Stimulated activated CD4-positive, alpha-beta T cell treated with anti-CD3 and anti-CD28 coated beads, Interleukin-1b, Interleukin-23, amount 100 ng/mL, for 48 hours (primary cell): ENCODE measurements around the gene PHIP.
A peak's percentile ranks its signal among the peaks of the same experiment; 100 is the strongest.
"Not testable (repeated sequence)": the region's sequence is repeated elsewhere in the genome, so short reads cannot be mapped to it uniquely, and the experiment has no call there.

Source experiments
- DNase-seq: peaks from one replicate; pipeline ENCODE4 v3.0.0-alpha.2; 2020

PHIP gene

DNA sequence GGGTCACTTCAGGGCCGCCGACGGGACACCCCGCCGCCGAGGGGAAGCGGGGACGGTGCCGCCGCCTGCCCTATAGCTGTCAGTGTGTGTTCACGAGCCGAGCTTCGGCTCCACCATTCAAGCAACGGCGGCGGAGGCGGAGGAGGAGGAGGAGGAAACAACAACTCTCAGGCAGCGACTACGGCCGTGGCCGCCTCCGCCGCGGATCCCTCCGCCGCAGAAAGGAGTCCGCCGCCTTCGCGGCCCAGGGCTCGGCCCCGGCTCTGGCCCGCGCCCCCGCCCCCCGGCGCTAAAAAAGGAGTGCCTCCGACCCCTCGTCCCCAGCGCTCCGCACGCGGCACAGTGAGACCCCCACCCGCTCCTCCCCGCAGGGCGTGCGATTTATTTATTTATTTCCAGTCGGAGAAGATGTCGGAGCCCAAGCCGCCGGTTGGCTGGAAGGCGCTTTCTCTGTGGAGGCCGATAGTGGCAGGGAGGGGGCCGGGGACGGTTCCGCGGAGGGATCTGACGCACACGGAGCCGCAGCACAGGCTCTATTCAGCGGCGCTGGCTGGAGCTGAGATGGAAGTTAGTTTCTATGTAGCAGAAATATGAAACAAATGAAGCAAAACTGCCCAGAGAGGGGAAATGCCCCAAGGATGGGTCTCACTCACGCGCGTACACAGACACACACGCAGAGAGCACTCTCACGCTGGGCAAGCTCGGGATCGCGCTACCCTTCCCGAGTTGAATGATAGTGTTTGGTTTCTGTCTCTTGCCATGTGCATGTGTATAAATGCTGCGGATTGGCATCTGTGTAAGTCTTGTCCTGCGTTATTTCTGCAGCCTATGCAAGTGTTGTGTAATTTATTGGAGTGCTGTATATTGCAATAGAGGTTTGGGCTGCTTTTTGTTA is at the start of gene PHIP:
Gene PHIP (minus strand): TSS at position 180 of the 895 bp plus-strand sequence. CDS start 186 bp downstream, outside the sequence.
- DNase-seq = peak; percentile 91

DNA sequence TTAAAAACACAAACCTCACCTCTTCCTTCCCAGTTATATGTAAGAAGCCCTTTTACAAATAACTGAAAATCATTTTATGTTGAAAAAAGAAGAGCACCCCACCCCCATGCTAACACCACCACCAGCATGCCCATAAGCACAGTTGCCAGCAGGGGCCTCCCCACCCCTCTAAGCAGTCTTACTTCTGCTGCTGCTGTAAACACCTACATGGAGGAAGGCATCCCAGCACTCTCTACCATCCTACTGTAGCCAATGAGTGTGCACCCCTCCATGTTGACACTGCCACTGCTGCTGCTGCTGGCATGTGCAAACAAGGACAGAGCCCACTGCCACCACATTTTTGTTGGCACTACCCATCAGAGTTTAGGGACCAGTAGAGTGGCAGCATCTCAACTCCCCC is 49.6 kb upstream of the PHIP start:
- no peak for DNase-seq

DNA sequence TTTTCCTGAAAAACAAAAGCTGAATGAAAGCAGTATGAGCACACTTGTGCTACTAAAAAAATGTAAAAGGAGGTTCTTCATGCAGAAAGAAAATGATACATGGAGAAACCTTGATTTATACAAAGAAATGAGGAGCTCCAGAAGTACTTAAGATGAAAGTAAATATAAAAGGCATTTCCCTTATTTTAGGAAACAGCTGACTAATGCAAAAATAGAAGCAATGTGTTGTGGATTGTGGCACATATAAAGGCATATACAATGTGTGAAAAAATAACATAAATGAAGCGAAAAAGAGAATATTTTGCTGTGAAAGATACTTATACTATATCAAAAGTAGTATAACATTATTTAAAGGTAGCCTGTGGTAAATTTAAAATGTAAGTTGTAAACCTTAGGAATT is 41.2 kb upstream of the PHIP start:
- DNase-seq = no peak

DNA sequence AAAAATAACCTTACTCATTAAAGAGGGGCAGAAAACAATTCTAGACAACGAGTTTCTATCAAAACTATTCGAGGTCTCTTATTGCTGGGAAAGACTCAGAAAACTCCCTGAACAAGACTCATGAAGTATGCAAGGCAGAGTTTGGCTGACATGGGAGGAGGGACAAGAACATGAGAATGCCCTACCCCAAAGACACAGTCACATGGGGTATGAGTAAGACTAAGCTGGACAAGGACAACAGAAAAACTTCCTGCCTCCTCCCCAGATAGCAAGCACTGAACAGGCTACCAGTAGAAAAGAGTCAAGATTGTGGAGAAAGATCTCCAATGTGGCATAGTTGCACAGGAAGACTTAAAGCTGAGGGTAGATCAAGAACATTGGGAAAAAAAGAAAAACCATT is 39.7 kb upstream of the PHIP start:
- no peak for DNase-seq

DNA sequence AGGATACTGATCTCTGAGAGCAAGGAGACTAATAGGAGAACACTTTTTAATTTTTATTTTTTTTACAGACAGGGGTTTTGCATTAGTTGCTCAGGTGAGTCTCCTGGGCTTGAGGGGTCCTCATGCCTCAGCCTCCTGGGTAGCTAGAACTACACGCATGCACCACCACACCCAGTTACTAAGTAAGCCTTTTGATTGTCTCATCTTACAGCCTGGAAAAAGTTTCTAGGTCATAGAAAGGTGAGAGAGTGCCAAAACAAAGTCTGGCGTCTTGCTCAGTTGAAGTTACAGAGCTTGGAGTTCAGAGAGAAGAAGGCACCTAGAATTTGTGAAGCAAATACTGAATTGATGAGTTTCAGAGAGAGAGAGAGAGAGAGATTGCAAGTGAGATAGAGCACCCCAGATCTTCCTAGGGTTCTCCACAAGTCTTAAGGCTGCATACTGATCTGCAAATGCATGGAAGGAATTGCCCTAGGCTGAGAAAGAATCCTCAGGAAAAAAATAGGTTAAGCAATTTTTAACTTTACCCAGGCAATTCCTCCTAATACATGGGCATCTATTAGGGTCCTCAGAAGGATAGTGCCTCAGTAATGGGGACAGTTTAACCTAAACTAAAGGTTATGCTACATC is 37.6 kb upstream of the PHIP start:
- no peak for DNase-seq

DNA sequence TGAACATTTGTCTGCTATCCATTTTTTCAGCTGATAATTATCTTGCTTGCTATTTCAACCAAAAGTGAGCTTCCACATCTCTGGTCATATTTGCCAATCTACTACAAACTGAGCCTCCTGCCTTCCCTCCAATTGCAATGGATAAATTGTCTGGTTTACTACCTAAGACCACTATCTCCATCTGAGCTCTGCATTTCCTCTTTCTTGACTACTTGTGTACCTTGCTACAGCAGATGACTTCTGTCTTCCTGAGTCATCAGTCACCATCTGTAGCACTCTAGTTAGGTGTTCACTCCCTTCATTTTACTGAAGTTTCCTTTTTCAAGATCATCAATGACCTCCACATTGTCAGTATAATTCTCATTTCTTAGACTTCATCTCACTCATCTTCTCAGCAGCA is 33.5 kb upstream of the PHIP start:
- DNase-seq = no peak

DNA sequence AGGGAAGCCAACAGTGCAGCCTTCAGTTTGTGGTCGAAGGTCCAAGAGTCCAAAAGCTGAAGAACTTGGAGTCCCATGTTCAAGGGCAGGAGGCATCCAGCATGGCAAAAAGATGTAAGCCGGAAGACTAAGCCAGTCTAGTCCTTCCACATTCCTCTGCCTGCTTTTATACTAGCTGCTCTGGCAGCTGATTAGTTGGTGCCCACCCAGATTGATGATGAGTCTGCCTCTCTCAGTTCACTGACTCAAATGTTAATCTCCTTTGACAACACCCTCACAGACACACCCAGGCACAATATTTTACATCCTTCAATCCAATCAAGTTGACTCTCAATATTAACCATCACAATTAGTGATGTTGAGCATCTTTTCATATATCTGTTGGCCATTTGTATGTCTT is 23.1 kb upstream of the PHIP start:
- DNase-seq = no peak

DNA sequence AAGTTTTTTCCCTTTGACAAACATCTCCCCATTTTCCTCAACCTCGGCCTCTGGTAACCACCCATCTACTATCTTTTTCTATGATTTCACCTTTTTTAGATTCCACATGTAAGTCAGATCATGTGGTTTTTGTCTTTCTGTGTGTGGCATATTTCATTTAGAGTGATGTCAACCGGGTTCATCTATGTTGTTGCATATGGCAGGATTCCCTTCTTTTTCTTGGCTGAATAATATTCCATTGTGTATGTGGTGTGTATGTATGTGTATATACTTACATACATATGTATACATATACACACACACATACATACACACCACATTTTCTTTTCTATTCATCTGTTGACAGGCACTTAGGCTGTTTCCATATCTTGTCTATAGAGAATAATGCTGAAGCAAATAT is 22.2 kb upstream of the PHIP start:
- DNase-seq = no peak

DNA sequence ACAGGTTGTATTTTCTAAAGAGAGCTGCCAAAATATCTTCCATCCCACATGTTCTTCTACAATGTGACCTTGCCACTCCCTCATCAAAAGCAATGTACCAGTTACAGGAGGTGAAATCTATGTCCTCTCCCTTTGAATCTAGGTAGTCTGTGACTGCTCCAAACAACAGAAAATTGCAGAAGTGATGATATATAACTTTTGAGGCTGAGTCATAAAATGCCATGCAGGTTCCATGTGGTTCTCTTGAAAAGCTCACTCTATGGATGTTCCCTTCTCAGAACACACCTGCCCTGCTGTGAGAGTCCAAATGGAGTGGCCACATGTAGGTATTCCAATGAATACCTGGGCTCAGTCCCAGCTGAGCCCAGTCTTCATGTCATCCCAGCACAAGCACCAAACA is 16.9 kb upstream of the PHIP start:
- no peak for DNase-seq

DNA sequence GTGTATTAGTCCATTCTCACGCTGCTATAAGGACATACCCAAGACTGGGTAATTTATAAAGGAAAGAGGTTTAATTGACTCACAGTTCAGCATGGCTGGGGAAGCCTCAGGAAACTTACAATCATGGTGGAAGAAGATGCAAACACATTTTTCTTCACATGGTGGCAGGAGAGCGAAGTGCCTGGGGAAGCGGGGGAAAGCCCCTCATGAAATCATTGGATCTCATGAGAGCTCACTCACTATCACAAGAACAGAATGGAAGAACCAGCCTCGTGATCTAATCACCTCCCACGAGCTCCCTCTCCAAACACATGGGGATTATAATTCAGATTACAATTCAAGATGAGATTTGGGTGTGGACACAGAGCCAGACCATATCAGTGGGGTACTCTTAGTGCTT is 13.7 kb upstream of the PHIP start:
- not testable (repeated sequence) for DNase-seq

DNA sequence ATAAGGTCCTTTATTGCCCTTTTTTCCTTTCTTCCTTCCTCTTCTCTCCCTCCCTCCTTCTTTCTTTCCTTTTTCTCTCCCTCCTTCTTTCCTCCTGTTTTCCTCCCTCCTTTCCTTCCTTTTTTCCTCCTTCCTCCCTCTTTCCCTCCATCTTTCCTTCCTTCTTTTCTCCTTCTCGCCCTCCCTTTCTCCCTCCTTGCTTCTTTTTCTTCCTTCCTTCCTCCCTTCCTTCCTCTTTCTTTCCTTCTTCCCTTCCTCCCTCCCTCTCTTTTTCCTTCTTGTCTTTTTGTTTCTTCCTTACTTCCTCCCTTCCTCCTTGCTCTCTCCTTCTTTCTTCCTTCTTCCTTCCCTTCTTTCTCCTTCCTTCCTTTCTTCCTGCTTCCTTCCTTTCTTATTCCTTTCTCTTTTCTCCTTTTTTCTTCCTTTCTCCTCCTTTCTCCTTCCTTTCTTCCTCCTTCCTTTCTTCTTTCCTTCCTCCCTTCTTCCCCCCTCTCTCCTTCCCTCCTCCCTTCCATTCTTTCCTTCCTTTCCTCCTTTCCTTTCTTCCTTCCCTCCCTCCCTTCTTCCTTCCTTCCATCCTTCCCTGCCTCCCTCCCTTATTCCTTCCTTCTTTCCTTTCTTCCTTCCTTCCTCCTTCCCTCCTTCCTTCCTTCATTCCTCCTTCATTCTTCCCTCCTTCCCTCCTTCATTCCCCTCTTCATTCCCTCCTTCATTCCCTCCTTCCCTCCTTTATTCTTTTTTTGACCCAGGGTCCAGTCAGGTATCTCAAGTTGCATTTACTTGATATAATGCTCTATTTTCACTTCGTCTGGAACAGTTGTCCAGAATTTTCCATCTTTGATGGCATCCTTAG is 11.7 kb upstream of the PHIP start:
- no peak for DNase-seq

DNA sequence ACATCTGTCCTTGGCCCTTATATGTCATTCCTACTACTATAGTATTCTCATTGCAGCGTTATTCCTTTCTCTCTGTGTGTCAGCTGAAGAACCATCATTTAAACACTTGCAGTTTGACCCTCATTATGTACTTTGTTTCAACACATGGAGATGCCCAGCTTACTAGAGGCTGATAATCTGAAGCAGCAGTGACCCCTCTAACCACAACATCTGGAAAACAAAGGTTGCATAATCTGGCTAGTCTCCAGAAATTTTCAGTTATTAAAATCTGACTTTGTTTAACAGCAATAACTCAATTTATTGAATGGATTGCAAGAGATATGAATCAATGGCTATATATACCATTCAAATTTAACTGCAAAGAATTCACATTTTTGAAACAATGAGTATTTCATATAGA is 6.6 kb upstream of the PHIP start:
- no peak for DNase-seq

DNA sequence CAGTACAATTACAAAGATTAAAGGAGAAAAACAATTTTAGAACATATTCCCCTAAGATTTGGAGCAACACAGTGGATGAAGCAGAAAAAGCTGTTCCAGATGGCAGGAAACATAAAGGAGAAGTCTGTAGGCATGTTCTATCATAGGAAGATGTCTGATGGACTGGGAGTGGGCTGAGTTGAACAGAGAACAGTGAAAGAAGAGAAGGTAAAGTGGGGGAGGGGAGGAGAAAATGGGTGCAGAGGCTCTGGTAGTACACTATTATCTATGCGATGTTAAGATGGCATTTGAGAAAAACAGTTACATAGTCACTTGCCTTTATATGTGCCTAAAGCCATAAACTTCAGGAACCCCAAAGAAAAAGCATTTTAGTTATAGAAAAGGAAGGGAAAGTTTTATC is 4.2 kb upstream of the PHIP start:
- no peak for DNase-seq

DNA sequence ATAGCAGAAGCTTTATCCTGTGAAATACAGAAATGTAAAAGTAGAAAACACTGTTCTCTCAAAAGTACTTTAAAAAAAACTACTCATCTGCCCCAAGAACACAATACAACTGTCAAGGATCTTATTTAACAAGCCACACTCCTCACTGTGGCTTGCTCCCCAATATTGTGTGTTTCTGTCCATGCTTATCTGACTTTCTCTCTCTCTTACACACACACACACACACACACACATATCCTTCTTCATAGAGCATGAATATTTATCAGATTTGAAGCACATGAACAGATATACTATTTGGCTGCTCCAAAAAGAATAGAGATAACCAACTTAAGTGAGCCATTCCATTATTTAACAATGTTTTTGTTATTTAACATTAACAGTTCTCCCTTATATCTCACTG is 3.6 kb upstream of the PHIP start:
- DNase-seq = no peak

DNA sequence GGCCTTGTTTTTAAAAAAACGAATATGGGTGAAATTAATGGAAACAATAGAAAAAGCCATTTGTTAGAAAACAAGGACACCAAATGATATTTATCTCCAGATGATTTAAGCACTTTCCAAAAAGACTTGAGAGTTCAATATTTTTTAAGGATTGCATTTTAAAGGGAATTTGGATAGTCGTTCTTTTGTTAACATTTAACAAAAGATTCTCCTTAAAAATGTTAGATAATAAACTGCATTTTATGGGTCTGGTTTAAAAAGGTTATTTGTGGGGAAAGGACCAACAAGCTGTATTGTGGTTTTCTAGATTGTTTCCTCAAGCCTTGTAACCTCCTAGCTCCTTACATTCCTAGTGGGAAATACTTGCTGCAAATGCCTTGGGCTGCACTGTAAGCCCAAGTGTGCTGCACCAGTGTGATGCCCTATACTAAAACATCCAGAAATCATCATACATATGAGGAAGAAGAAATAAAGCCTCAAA is 1.5 kb upstream of the PHIP start:
- DNase-seq = no peak

DNA sequence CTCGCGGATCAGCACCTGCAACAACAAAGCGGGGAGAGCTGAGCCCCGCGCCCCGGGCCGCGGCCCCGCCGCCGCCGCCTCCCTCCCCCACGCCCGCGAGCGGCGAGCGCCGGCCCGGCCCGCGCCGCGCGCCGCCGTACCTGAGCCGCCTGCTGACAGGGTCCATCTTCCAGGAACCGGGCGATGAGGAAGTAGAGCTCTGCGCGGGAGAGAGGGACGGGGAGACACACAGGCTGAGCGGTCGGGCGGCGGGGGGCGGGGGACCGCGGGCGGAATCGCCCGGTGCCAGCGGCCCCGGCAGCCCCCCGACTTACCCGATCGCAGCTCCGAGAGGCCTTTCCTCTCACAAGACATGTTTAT is 359 bp downstream of the PHIP start:
- DNase-seq = peak; percentile 47

DNA sequence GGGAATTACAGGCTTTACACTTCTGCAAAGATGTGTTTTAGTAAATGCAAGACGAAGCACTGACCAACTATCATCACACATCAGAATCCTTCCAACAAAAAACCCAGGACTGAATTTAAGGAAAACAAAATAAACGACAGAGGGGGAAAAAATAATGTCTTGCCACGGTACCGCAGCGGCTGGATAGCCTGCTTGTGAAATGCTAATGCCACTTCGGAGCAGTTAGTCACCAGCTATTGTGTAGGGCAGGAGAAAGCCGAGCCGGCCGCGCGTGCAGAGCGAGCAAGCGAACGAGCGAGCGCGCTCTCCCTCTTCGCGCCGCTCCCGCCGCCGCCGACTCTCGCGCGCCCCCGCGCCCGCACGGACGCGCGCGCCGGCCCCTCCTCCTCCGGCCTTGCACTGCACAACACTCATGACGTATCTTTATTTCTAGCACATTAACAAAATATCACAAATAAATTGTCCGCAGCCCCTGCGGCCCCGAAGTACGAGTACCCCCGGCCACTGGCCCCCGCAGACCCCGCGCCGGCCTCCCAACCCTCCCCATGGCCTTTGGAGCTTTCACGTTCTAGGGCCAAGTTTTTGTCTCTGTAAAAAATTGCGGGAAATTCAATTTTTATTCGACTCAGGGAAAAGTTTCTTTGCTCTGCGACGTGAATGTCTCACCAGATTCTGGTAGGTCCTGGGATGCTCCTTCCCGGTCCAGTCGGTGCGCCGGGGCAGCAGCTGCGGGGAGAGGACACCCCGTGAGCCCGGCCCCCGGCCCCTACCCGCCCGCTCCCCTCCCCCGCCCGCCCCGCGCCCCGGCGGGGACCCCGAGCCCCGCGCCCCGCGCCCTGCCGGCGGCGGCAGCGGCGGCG is 1.0 kb downstream of the PHIP start:
- DNase-seq = peak; percentile 88

DNA sequence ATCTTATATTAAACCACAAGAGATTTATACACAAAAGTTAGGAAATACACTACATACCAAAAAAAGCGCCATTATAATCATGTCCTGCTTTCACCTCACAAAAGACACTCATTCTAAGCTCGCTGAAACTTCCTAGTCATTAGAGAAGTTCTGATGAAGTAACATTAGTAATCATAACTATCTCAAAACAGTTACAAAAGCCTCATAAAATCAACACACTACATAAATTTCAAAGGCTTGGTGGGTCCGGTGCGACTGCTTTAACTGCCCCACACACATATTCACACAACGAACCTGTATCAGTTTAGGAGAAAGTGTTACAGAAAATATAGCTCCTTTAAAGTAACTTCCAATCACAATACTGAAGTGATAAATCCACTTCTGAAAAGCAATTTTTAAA is 1.9 kb downstream of the PHIP start:
- peak; percentile 7 for DNase-seq

DNA sequence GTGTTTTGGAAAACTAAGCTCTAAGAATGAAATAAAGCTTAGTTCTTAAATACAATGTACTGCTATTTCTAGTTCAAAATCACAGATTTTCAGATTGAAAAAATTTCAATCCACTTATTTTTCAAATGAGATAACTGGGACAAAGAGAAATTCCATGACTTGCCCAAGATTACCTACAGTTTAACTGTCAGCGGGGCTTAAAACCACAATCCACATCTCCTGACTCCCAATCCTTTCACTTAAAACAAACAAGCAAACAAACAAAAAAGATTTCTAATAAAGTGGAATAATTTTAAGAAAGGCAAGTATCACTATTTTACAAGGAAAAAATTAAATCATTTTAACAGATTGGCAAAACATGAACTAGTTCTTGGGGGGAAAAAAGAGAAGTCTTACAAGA is 4.2 kb downstream of the PHIP start:
- DNase-seq = no peak

DNA sequence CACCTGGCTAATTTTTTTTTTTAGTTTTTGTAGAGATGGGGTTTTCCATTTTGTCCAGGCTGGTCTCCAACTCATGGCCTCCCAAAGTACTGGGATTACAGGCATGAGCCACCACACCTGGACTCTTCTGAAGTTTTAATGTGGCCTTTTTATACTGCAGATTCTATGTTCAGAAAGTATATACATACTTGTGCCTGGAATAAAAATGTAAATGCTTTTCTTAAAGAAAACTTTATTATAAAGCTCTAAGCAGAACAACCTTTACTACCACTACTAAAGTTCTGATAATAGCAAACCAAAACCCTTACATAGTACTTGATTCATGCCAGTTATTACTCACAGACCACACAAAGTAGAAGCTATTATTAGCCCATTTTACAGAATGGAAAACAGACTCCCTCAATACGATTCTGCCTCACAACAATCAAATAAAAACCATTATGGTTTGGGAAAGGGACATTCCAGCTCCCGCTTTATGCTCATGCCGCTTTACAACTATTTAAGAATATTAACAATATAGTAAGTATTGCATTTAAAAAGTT is 5.3 kb downstream of the PHIP start:
- no peak for DNase-seq

DNA sequence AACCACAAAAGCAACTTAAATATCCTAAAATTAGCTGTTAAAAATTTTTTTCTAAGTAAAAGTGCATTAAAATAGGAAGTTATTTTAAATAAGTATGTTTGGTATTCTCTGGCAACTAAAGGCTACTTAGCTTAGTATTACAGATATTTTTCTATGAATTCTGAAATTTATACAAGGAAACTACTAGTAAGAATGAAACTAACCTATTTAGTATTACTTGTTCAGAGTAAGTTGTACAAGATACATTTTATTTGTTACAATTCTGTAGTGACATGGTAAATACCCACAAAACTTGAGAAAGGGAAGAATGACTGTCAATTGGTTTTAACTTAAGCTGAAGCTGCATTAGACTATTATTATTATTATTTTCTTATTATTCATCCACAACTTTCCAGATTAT is 6.5 kb downstream of the PHIP start:
- DNase-seq = no peak

DNA sequence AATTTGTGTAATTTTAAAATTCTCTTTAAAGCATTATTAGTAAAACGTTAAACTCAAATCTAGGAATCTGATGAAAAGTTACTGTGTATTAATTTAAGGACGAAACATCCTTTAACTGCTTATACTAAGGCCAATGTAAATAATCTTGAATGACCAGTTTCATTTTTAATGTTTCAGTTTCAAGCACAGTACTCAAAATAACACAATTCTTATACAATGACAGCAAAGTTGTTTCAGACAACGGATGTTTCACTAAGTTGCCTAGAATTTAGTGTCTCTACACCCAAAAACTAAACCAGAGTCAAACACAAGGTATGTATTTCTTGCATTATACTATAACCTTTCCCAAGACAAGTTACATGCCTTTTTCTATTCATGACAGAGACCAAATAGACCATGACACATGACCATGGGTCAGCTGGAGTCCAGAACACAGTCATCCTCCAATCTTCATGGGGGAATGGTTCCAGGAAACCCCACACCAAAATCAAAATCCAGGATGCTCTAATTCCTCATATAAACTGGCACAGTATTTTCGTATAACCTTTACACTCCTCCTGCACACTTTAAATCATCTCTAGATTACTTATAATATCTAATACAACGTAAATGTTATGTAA is 7.7 kb downstream of the PHIP start:
- DNase-seq = no peak
